ENCODE measurements around the gene MGMT. TPM values are rescaled to one million over a fixed set of nuclear protein-coding genes. Genes with fewer than 3 reads are reported as not detected.
A peak's percentile ranks its signal among the peaks of the same experiment; 100 is the strongest.

Gene MGMT
- total and polyA plus RNA-seq, 9 donors = 13.2 to 28.5 (median 15.8) TPM

GRCh38 chr10:129683920-129684319, 216.9 kb downstream of the MGMT start:
- Histone ChIP-seq H3K9me3 (replicated peaks; ENCODE audit: control insufficient read depth, low read depth, low read length) (no peaks in the 10 kb centered on the region), H3K27ac (ENCODE audit: low read length) (no peak overlapping the region), H3K4me1 (ENCODE audit: control insufficient read depth, insufficient read depth, low read length) (peaks cover 10% of the 10 kb centered on the region), H3K36me3 (ENCODE audit: control insufficient read depth, insufficient read depth, low read length) (peaks cover 2% of the 10 kb centered on the region), H3K4me3 (ENCODE audit: low read length) (no peak overlapping the region), H3K27me3 (ENCODE audit: control insufficient read depth, insufficient read depth, low read length) (no peaks in the 10 kb centered on the region)
- DNase-seq = no peak
- WGBS (ENCODE audit: insufficient coverage) = no CpG with 5 or more reads among the region's 3 CpGs

GRCh38 chr10:129685271-129685670, 218.2 kb downstream of the MGMT start:
- H3K27ac ChIP-seq (ENCODE audit: low read length) = no peak overlapping the region
- no peaks in the 10 kb centered on the region for H3K9me3 ChIP-seq (replicated peaks; ENCODE audit: control insufficient read depth, low read depth, low read length)
- H3K27me3 ChIP-seq (ENCODE audit: control insufficient read depth, insufficient read depth, low read length) = no peaks in the 10 kb centered on the region
- WGBS (ENCODE audit: insufficient coverage) = 89% methylated on average over 5 of the region's 8 CpGs
- peaks cover 2% of the 10 kb centered on the region for H3K36me3 ChIP-seq (ENCODE audit: control insufficient read depth, insufficient read depth, low read length)
- H3K4me3 ChIP-seq (ENCODE audit: low read length) = no peak overlapping the region
- H3K4me1 ChIP-seq (ENCODE audit: control insufficient read depth, insufficient read depth, low read length) = peaks cover 7% of the 10 kb centered on the region
- DNase-seq = no peak

DNA sequence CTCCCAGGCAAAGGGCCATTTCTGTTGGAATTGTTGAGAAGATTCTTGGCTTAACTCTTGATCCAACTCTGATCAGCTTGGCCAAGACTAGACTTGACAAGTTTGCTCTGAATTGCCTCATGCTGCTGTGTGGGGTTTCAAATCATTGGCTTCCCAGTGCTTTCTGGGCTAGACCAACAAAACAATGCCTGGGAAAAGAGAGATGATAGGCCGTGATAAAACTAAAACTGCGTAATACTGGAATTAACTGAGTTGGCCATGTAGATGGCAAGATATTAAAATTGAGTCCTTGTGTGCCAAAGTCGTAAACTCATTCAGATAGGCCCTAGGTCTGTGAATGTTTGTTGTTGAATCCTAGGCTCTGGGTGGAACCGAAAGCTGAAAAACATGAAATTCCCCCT, 222.6 kb downstream of the MGMT start:
- H3K9me3 ChIP-seq (replicated peaks; ENCODE audit: control insufficient read depth, low read depth, low read length) = no peaks in the 10 kb centered on the region
- peak; percentile 92 for DNase-seq
- H3K27me3 ChIP-seq (ENCODE audit: control insufficient read depth, insufficient read depth, low read length) = no peaks in the 10 kb centered on the region
- H3K4me1 ChIP-seq (ENCODE audit: control insufficient read depth, insufficient read depth, low read length) = peaks cover 26% of the 10 kb centered on the region
- H3K36me3 ChIP-seq (ENCODE audit: control insufficient read depth, insufficient read depth, low read length) = peaks cover 2% of the 10 kb centered on the region
- peak overlapping the region; percentile 62 for H3K27ac ChIP-seq (ENCODE audit: low read length)
- 71% methylated on average over 2 of the region's 4 CpGs for WGBS (ENCODE audit: insufficient coverage)
- no peak overlapping the region for H3K4me3 ChIP-seq (ENCODE audit: low read length)

DNA sequence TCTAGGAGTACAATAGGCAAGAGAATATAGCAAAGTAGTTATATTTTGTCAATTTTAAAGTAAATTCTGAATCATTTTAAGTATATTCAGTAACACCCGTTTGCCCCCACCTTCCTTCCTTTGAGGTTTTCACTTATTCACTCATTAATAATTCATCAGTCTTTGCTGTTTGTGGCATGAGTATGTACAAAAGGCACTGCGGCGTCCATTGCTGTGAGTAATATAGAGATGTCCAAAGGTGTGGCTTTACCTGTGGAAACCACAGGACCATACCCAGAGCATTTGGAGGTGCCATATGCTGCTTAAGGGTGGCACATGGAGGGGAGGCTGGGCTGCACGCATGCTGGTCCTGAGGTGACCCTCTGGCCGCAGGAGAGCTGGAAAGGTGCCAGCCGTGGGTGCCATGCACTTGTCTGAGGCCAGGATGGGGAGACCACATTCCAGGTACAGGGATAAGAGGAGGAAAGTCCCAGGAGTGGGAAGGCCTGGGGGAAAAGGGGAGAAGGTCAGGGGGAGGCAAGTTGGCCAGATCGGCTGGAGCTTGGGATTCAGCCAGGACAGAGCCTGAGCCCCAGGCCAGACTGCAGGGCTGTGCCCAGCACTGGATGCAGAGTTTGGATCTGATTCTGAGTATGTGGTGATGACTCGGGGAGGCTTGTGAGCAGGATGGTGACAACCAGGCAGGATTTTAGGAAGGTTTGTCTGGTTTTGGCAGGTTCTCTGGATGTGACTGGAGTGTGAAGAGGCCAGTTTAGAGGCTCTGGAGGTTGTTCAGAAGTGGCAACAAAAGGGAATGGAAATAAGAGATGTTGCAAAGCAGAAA, 223.4 kb downstream of the MGMT start:
- no peaks in the 10 kb centered on the region for H3K27me3 ChIP-seq (ENCODE audit: control insufficient read depth, insufficient read depth, low read length)
- no peaks in the 10 kb centered on the region for H3K36me3 ChIP-seq (ENCODE audit: control insufficient read depth, insufficient read depth, low read length)
- 77% methylated on average over 7 of the region's 8 CpGs for WGBS (ENCODE audit: insufficient coverage)
- H3K4me3 ChIP-seq (ENCODE audit: low read length) = no peak overlapping the region
- no peaks in the 10 kb centered on the region for H3K9me3 ChIP-seq (replicated peaks; ENCODE audit: control insufficient read depth, low read depth, low read length)
- peaks cover 23% of the 10 kb centered on the region for H3K4me1 ChIP-seq (ENCODE audit: control insufficient read depth, insufficient read depth, low read length)
- DNase-seq = no peak
- H3K27ac ChIP-seq (ENCODE audit: low read length) = peak overlapping the region; percentile 62

- Histone ChIP-seq H3K9me3 (replicated peaks; ENCODE audit: control insufficient read depth, low read depth, low read length) (no peaks in the 10 kb centered on the region), H3K27me3 (ENCODE audit: control insufficient read depth, insufficient read depth, low read length) (no peaks in the 10 kb centered on the region), H3K4me3 (ENCODE audit: low read length) (no peak overlapping the region), H3K36me3 (ENCODE audit: control insufficient read depth, insufficient read depth, low read length) (no peaks in the 10 kb centered on the region), H3K27ac (ENCODE audit: low read length) (no peak overlapping the region), H3K4me1 (ENCODE audit: control insufficient read depth, insufficient read depth, low read length) (peaks cover 33% of the 10 kb centered on the region)
- DNase-seq = no peak
- WGBS (ENCODE audit: insufficient coverage) = 88% methylated on average over 6 of the region's 8 CpGs
These were observed 225.7 kb downstream of the MGMT start for GRCh38 chr10:129692695-129693094.

- WGBS (ENCODE audit: insufficient coverage) = 98% methylated on average over 5 of the region's 11 CpGs
- no peaks in the 10 kb centered on the region for H3K36me3 ChIP-seq (ENCODE audit: control insufficient read depth, insufficient read depth, low read length)
- peaks cover 33% of the 10 kb centered on the region for H3K4me1 ChIP-seq (ENCODE audit: control insufficient read depth, insufficient read depth, low read length)
- H3K9me3 ChIP-seq (replicated peaks; ENCODE audit: control insufficient read depth, low read depth, low read length) = no peaks in the 10 kb centered on the region
- DNase-seq = no peak
- no peaks in the 10 kb centered on the region for H3K27me3 ChIP-seq (ENCODE audit: control insufficient read depth, insufficient read depth, low read length)
- H3K27ac ChIP-seq (ENCODE audit: low read length) = no peak overlapping the region
- no peak overlapping the region for H3K4me3 ChIP-seq (ENCODE audit: low read length)
These were observed 226.3 kb downstream of the MGMT start for GRCh38 chr10:129693382-129693781.

DNA sequence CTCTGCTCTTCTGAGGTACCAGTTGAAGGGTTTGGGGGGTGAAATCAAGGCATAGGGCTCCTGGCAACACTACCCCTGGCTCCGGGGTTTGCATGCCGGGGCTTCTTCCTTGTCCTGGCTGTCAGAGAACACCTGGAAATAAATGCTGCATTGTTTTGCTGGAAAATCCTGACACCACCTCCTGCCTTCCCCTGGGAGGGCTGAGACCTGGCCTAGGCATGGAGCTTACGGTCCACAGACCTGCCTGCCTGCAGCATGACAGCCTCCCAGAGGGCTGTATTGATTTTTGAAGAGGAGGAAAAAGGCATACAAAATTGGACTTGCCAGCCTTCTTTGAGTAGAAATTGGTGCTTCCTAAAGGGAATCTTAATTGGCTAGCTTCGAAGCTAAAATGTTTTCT, 227.1 kb downstream of the MGMT start:
- H3K4me3 ChIP-seq (ENCODE audit: low read length) = no peak overlapping the region
- WGBS (ENCODE audit: insufficient coverage) = no CpG with 5 or more reads among the region's 4 CpGs
- DNase-seq = no peak
- H3K36me3 ChIP-seq (ENCODE audit: control insufficient read depth, insufficient read depth, low read length) = no peaks in the 10 kb centered on the region
- H3K9me3 ChIP-seq (replicated peaks; ENCODE audit: control insufficient read depth, low read depth, low read length) = no peaks in the 10 kb centered on the region
- H3K27ac ChIP-seq (ENCODE audit: low read length) = peak overlapping the region; percentile 85
- no peaks in the 10 kb centered on the region for H3K27me3 ChIP-seq (ENCODE audit: control insufficient read depth, insufficient read depth, low read length)
- H3K4me1 ChIP-seq (ENCODE audit: control insufficient read depth, insufficient read depth, low read length) = peaks cover 33% of the 10 kb centered on the region

DNA sequence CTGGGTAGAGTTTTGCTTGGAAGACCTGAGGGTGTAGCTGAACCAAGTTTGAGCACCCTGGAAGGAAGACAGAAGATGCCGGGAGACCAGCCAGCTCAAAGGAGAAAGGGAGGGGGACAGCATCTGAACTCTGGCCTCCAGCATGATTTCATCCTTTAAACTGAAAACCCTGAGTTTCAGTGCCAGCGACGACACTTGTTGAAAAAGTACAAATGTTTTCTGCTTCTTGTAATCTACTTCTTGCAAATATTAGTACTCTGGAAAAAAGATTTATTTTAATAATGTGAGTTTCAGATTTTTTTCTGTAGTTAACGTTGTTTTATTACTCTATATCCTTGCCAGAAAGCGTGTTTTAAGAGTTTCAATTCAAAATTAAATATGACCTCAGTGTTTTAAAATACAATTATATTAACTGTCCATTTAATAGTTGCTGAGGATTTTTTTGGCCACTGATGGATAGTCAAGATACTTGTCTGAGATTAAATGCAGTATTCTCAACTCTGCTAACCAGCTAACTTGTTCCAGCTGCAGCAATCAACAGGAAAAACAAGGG, 227.7 kb downstream of the MGMT start:
- no peaks in the 10 kb centered on the region for H3K9me3 ChIP-seq (replicated peaks; ENCODE audit: control insufficient read depth, low read depth, low read length)
- H3K27ac ChIP-seq (ENCODE audit: low read length) = peak overlapping the region; percentile 85
- DNase-seq = peak; percentile 99
- no peaks in the 10 kb centered on the region for H3K27me3 ChIP-seq (ENCODE audit: control insufficient read depth, insufficient read depth, low read length)
- WGBS (ENCODE audit: insufficient coverage) = 14% methylated on average over 1 of the region's 5 CpGs
- H3K4me1 ChIP-seq (ENCODE audit: control insufficient read depth, insufficient read depth, low read length) = peaks cover 33% of the 10 kb centered on the region
- H3K36me3 ChIP-seq (ENCODE audit: control insufficient read depth, insufficient read depth, low read length) = no peaks in the 10 kb centered on the region
- H3K4me3 ChIP-seq (ENCODE audit: low read length) = no peak overlapping the region

DNA sequence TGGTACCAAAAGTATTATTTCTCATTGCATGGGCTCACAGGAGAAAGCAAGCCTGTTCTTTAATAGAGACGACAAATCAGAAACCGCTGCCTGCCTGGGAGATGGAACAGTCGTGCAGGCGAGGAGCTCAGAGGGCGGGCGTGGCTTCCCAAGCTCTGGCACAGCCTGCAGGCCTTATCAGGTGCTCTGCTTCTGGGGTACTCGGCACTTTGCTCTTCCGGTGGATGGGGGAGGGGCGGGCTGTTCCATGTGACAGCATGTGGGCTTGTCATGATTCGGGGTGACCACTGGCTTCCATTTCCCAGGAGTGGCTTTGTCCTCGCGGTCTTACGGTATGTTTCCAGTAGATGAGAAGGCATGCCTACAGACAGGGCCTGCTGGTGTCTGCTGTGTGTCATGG, 228.6 kb downstream of the MGMT start:
- peaks cover 28% of the 10 kb centered on the region for H3K4me1 ChIP-seq (ENCODE audit: control insufficient read depth, insufficient read depth, low read length)
- no peak for DNase-seq
- no peak overlapping the region for H3K4me3 ChIP-seq (ENCODE audit: low read length)
- 76% methylated on average over 7 of the region's 13 CpGs for WGBS (ENCODE audit: insufficient coverage)
- H3K36me3 ChIP-seq (ENCODE audit: control insufficient read depth, insufficient read depth, low read length) = no peaks in the 10 kb centered on the region
- H3K9me3 ChIP-seq (replicated peaks; ENCODE audit: control insufficient read depth, low read depth, low read length) = no peaks in the 10 kb centered on the region
- H3K27ac ChIP-seq (ENCODE audit: low read length) = peak overlapping the region; percentile 85
- no peaks in the 10 kb centered on the region for H3K27me3 ChIP-seq (ENCODE audit: control insufficient read depth, insufficient read depth, low read length)

GRCh38 chr10:129696636-129697035, 229.6 kb downstream of the MGMT start:
- Histone ChIP-seq H3K27me3 (ENCODE audit: control insufficient read depth, insufficient read depth, low read length) (peaks cover 2% of the 10 kb centered on the region), H3K27ac (ENCODE audit: low read length) (no peak overlapping the region), H3K9me3 (replicated peaks; ENCODE audit: control insufficient read depth, low read depth, low read length) (no peaks in the 10 kb centered on the region), H3K4me3 (ENCODE audit: low read length) (no peak overlapping the region), H3K36me3 (ENCODE audit: control insufficient read depth, insufficient read depth, low read length) (no peaks in the 10 kb centered on the region), H3K4me1 (ENCODE audit: control insufficient read depth, insufficient read depth, low read length) (peaks cover 26% of the 10 kb centered on the region)
- 95% methylated on average over 6 of the region's 7 CpGs for WGBS (ENCODE audit: insufficient coverage)
- no peak for DNase-seq

All from muscle of leg (tissue), 11 donors.